ENCODE results near the gene IL6ST.
"Not testable (repeated sequence)": the region's sequence is repeated elsewhere in the genome, so short reads cannot be mapped to it uniquely, and the experiment has no call there.

Gene IL6ST

GRCh38 chr5:55994998-55995914 is 493 bp upstream of the IL6ST start:
- H3K4me1 ChIP-seq (ENCODE audit: low read depth, poor library complexity, severe bottlenecking): peaks cover 40% of the 10 kb centered on the region
- H4K20me1 ChIP-seq (ENCODE audit: insufficient read depth): peaks cover 3% of the 10 kb centered on the region
- peak overlapping the region; percentile 88 for H3K27ac ChIP-seq
- peaks cover 66% of the 10 kb centered on the region for H3K79me2 ChIP-seq (ENCODE audit: insufficient read depth, low read depth)
- H3K9ac ChIP-seq: peak overlapping the region; percentile 96
- peaks cover 25% of the 10 kb centered on the region; the same call in 1 of the 2 replicates for H3K36me3 ChIP-seq (ENCODE audit: insufficient read depth)
- H3K4me2 ChIP-seq: peak overlapping the region; percentile 79
- H3K4me3 ChIP-seq (IDR thresholded peaks at IDR 0.05; ENCODE audit: insufficient read depth, low read depth, low read length): no peak overlapping the region
- no peaks in the 10 kb centered on the region for H3K27me3 ChIP-seq (ENCODE audit: insufficient read depth, low read depth)
- no peak for TF ChIP-seq CTCF (conservative IDR thresholded peaks at IDR 0.05; ENCODE audit: low read depth, low read length)
- H2AFZ ChIP-seq (ENCODE audit: low read depth): 0 out of 2 replicates have a peak overlapping the region, but pooled peaks have one; percentile 24

GRCh38 chr5:55993731-55994494 is 850 bp downstream of the IL6ST start:
- Histone ChIP-seq H4K20me1 (ENCODE audit: insufficient read depth) (peaks cover 13% of the 10 kb centered on the region), H3K4me3 (IDR thresholded peaks at IDR 0.05; ENCODE audit: insufficient read depth, low read depth, low read length) (no peak overlapping the region), H3K27ac (peak overlapping the region; percentile 88), H3K4me2 (peak overlapping the region; percentile 96), H3K36me3 (ENCODE audit: insufficient read depth) (peaks cover 34% of the 10 kb centered on the region; the same call in 1 of the 2 replicates), H3K79me2 (ENCODE audit: insufficient read depth, low read depth) (peaks cover 80% of the 10 kb centered on the region), H3K9ac (peak overlapping the region; percentile 96), H2AFZ (ENCODE audit: low read depth) (no peak overlapping the region), H3K4me1 (ENCODE audit: low read depth, poor library complexity, severe bottlenecking) (peaks cover 53% of the 10 kb centered on the region), H3K27me3 (ENCODE audit: insufficient read depth, low read depth) (no peaks in the 10 kb centered on the region)
- TF ChIP-seq CTCF (conservative IDR thresholded peaks at IDR 0.05; ENCODE audit: low read depth, low read length): no peak

GRCh38 chr5:55993013-55993412 is 1.8 kb downstream of the IL6ST start:
- peak overlapping the region; percentile 96 for H3K4me2 ChIP-seq
- no peak overlapping the region for H3K4me3 ChIP-seq (IDR thresholded peaks at IDR 0.05; ENCODE audit: insufficient read depth, low read depth, low read length)
- TF ChIP-seq CTCF (conservative IDR thresholded peaks at IDR 0.05; ENCODE audit: low read depth, low read length): no peak
- peaks cover 62% of the 10 kb centered on the region for H3K4me1 ChIP-seq (ENCODE audit: low read depth, poor library complexity, severe bottlenecking)
- H3K27ac ChIP-seq: peak overlapping the region; percentile 88
- no peak overlapping the region for H2AFZ ChIP-seq (ENCODE audit: low read depth)
- peaks cover 20% of the 10 kb centered on the region for H4K20me1 ChIP-seq (ENCODE audit: insufficient read depth)
- H3K79me2 ChIP-seq (ENCODE audit: insufficient read depth, low read depth): peaks cover 89% of the 10 kb centered on the region
- peak overlapping the region; percentile 96 for H3K9ac ChIP-seq
- H3K36me3 ChIP-seq (ENCODE audit: insufficient read depth): peaks cover 37% of the 10 kb centered on the region; the same call in 1 of the 2 replicates
- no peaks in the 10 kb centered on the region for H3K27me3 ChIP-seq (ENCODE audit: insufficient read depth, low read depth)

GRCh38 chr5:55991768-55992486 is 2.8 kb downstream of the IL6ST start:
- Histone ChIP-seq H3K79me2 (ENCODE audit: insufficient read depth, low read depth) (peaks cover 97% of the 10 kb centered on the region), H3K4me2 (peak overlapping the region; percentile 96), H3K4me1 (ENCODE audit: low read depth, poor library complexity, severe bottlenecking) (peaks cover 64% of the 10 kb centered on the region), H3K27me3 (ENCODE audit: insufficient read depth, low read depth) (no peaks in the 10 kb centered on the region), H4K20me1 (ENCODE audit: insufficient read depth) (peaks cover 31% of the 10 kb centered on the region), H3K9ac (peak overlapping the region; percentile 96), H2AFZ (ENCODE audit: low read depth) (no peak overlapping the region), H3K4me3 (IDR thresholded peaks at IDR 0.05; ENCODE audit: insufficient read depth, low read depth, low read length) (no peak overlapping the region), H3K36me3 (ENCODE audit: insufficient read depth) (peaks cover 46% of the 10 kb centered on the region; the same call in 1 of the 2 replicates), H3K27ac (peak overlapping the region; percentile 88)
- no peak for TF ChIP-seq CTCF (conservative IDR thresholded peaks at IDR 0.05; ENCODE audit: low read depth, low read length)

GRCh38 chr5:55990895-55991294 is 3.9 kb downstream of the IL6ST start:
- Histone ChIP-seq H3K79me2 (ENCODE audit: insufficient read depth, low read depth) (peaks cover 97% of the 10 kb centered on the region), H3K9ac (peak overlapping the region; percentile 96; the same call in 1 of the 2 replicates), H4K20me1 (ENCODE audit: insufficient read depth) (peaks cover 40% of the 10 kb centered on the region), H3K27ac (peak overlapping the region; percentile 88), H3K4me2 (peak overlapping the region; percentile 96), H3K36me3 (ENCODE audit: insufficient read depth) (peaks cover 55% of the 10 kb centered on the region; the same call in 1 of the 2 replicates), H3K4me1 (ENCODE audit: low read depth, poor library complexity, severe bottlenecking) (peaks cover 64% of the 10 kb centered on the region)
- not testable (repeated sequence) for H3K4me3 ChIP-seq (IDR thresholded peaks at IDR 0.05; ENCODE audit: insufficient read depth, low read depth, low read length); H2AFZ ChIP-seq (ENCODE audit: low read depth); H3K27me3 ChIP-seq (ENCODE audit: insufficient read depth, low read depth)

Data from KMS-11 (cell line).